Tibial nerve (tissue), 4 donors: ENCODE results near the gene TBX6. TPM values are rescaled to one million over a fixed set of nuclear protein-coding genes. Genes with fewer than 3 reads are reported as not detected.
"Not testable (repeated sequence)": the region's sequence is repeated elsewhere in the genome, so short reads cannot be mapped to it uniquely, and the experiment has no call there.

Experiments used
- DNase-seq, 2 donors: peaks; one replicate each; pipeline ENCODE4 v3.0.0-alpha.2; 2019; ENCODE audit warnings: low spot score in 2 of 2
- H3K27ac ChIP-seq, 4 donors: fragments of 200-600 bp; sonication (generic) in 3 of 4; one replicate each; pipeline ENCODE4 v1.5.1; 2017 to 2019; ENCODE audit warnings: mild to moderate bottlenecking in 1 of 4
- H3K27me3 ChIP-seq, 2 donors: fragments of 200-600 bp; sonication (generic) in 1 of 2; one replicate each; pipeline versions ENCODE4 v1.5.1 to v1.6.0; 2017 to 2019
- H3K36me3 ChIP-seq, 3 donors: fragments of 200-600 bp; sonication (generic); one replicate each; pipeline ENCODE4 v1.5.1; 2018 to 2019
- H3K4me1 ChIP-seq, 4 donors: fragments of 200-600 bp; sonication (generic) in 3 of 4; one replicate each; pipeline ENCODE4 v1.5.1; 2017 to 2019
- H3K4me3 ChIP-seq, 4 donors: fragments of 200-600 bp; sonication (generic) in 3 of 4; one replicate each; pipeline ENCODE4 v1.5.1; 2017 to 2019; ENCODE audit warnings: mild to moderate bottlenecking in 1 of 4, moderate library complexity in 1 of 4
- H3K9me3 ChIP-seq, 4 donors: fragments of 200-600 bp; sonication (generic) in 3 of 4; one replicate each; pipeline ENCODE4 v1.5.1; 2017 to 2019
- CTCF ChIP-seq, 5 experiments: fragments of 200-600 bp in 3 of 5; fragments of 450-650 bp in 2 of 5; sonication (generic) in 3 of 5; IDR thresholded peaks; one replicate each; pipeline ENCODE4 v1.5.1; 2016 to 2019; ENCODE audit warnings: antibody characterized with exemption in 5 of 5, mild to moderate bottlenecking in 3 of 5, moderate library complexity in 2 of 5
- EP300 ChIP-seq, 2 donors: sonication (generic); formaldehyde crosslinking; IDR thresholded peaks; one replicate each; pipeline ENCODE4 v1.6.1; 2017; ENCODE audit warnings: antibody characterized with exemption in 2 of 2, mild to moderate bottlenecking in 1 of 2
- POLR2A ChIP-seq, 2 donors: fragments of 450-650 bp; IDR thresholded peaks; one replicate each; pipeline ENCODE4 v1.6.1; 2017; ENCODE audit warnings: antibody characterized with exemption in 2 of 2, mild to moderate bottlenecking in 2 of 2, moderate library complexity in 2 of 2
- WGBS, 2 donors: methylation state at CpG; one replicate each; pipeline ENCODE4 v1.1.5; 2018; 5-methylcytosine and 5-hydroxymethylcytosine counted together
- total RNA-seq, 4 donors: library from RNA; depleted of rRNA; stranded (reverse); fragments of >200 nt; gene quantifications; one replicate each; pipeline ENCODE4 v1.1.0, GENCODE V29; 2016

Gene TBX6
- total RNA-seq, 4 donors from 2014 or later = 0.66 to 1.5 (median 0.84) TPM; not detected in 1

GRCh38 chr16:30116291-30117207 is 24.8 kb upstream of the TBX6 start:
- Histone ChIP-seq H3K9me3 (no peaks in the 10 kb centered on the region), H3K27ac (peak overlapping the region in 1 of 4 donors; percentile 53), H3K4me3 (no peak overlapping the region), H3K4me1 (peaks cover 0 to 29% (median 6%) of the 10 kb centered on the region in 4 donors), H3K27me3 (no peaks in the 10 kb centered on the region), H3K36me3 (peaks cover 0 to 88% (median 27%) of the 10 kb centered on the region in 3 donors)
- TF ChIP-seq EP300 (IDR thresholded peaks at IDR 0.05) = no peak
- no peak for DNase-seq
- 79 to 88% methylated on average over 10 to 11 of the region's 16 CpGs for WGBS, 2 donors

- Histone ChIP-seq H3K36me3 (peaks cover 0 to 99% (median 31%) of the 10 kb centered on the region in 3 donors), H3K4me3 (no peak overlapping the region), H3K9me3 (no peaks in the 10 kb centered on the region), H3K27ac (peak overlapping the region in 1 of 4 donors; percentile 53), H3K4me1 (peaks cover 0 to 22% (median 4%) of the 10 kb centered on the region in 4 donors), H3K27me3 (no peaks in the 10 kb centered on the region)
- TF ChIP-seq CTCF (IDR thresholded peaks at IDR 0.05) (no peak), POLR2A (IDR thresholded peaks at IDR 0.05) (no peak), EP300 (IDR thresholded peaks at IDR 0.05) (no peak)
- WGBS, 2 donors = 87 to 94% methylated on average over 6 to 7 of the region's 7 CpGs
- DNase-seq = no peak
Measured at GRCh38 chr16:30115238-30115637, 23.5 kb upstream of the TBX6 start.

GRCh38 chr16:30114833-30115232 is 23.1 kb upstream of the TBX6 start:
- Histone ChIP-seq H3K36me3 (peaks cover 0 to 99% (median 31%) of the 10 kb centered on the region in 3 donors), H3K27ac (peak overlapping the region in 1 of 4 donors; percentile 53), H3K4me1 (peaks cover 0 to 20% (median 4%) of the 10 kb centered on the region in 4 donors)
- not testable (repeated sequence) for DNase-seq, H3K9me3 ChIP-seq, H3K27me3 ChIP-seq, H3K4me3 ChIP-seq
- WGBS, 2 donors = 90% methylated on average over 7 of the region's 7 CpGs

- no peaks in the 10 kb centered on the region for H3K9me3 ChIP-seq
- H3K4me1 ChIP-seq = peaks cover 0 to 16% (median 4%) of the 10 kb centered on the region in 4 donors
- DNase-seq = no peak
- no peaks in the 10 kb centered on the region for H3K27me3 ChIP-seq
- H3K27ac ChIP-seq = peak overlapping the region in 1 of 4 donors; percentile 53
- WGBS, 2 donors = 69 to 81% methylated on average over 11 of the region's 11 CpGs
- no peak overlapping the region for H3K4me3 ChIP-seq
- no peak for TF ChIP-seq EP300 (IDR thresholded peaks at IDR 0.05)
- H3K36me3 ChIP-seq = peaks cover 0 to 99% (median 31%) of the 10 kb centered on the region in 3 donors
Measured at GRCh38 chr16:30114411-30114810, 22.7 kb upstream of the TBX6 start.

GRCh38 chr16:30113711-30114333 is 22.1 kb upstream of the TBX6 start:
- Histone ChIP-seq H3K27ac (peak overlapping the region in 2 of 4 donors; percentile 10 to 48), H3K36me3 (peaks cover 0 to 99% (median 31%) of the 10 kb centered on the region in 3 donors), H3K4me3 (no peak overlapping the region), H3K27me3 (no peaks in the 10 kb centered on the region), H3K4me1 (peaks cover 0 to 16% (median 4%) of the 10 kb centered on the region in 4 donors), H3K9me3 (no peaks in the 10 kb centered on the region)
- WGBS, 2 donors = 77 to 82% methylated on average over 16 to 20 of the region's 20 CpGs
- TF ChIP-seq POLR2A (IDR thresholded peaks at IDR 0.05) = no peak
- TF ChIP-seq CTCF (IDR thresholded peaks at IDR 0.05) = no peak
- TF ChIP-seq EP300 (IDR thresholded peaks at IDR 0.05) = no peak
- no peak for DNase-seq

- no peak for DNase-seq
- Histone ChIP-seq H3K27ac (peak within 1 kb of the TSS in 2 of 4 donors; percentile 29 to 48), H3K9me3 (no peaks in the 10 kb centered on the region), H3K4me3 (no peak within 1 kb of the TSS), H3K4me1 (peaks cover 0 to 16% (median 4%) of the 10 kb centered on the region in 4 donors), H3K36me3 (peaks cover 0 to 99% (median 30%) of the 10 kb centered on the region in 3 donors), H3K27me3 (no peaks in the 10 kb centered on the region)
- 71 to 72% methylated on average over 20 of the region's 20 CpGs for WGBS, 2 donors
- no peak for TF ChIP-seq EP300 (IDR thresholded peaks at IDR 0.05)
- TF ChIP-seq CTCF (IDR thresholded peaks at IDR 0.05) = peak in 1 of 5 experiments; percentile 4
Measured at GRCh38 chr16:30113031-30113710, 21.4 kb upstream of the TBX6 start, which contains the start of gene GDPD3. Gene GDPD3 (minus strand): TSS chr16:30113537. CDS start chr16:30113478, 59 bp downstream.
